HG03521 (cell line): ENCODE measurements around the gene PALLD.
"Not testable (repeated sequence)": the region's sequence is repeated elsewhere in the genome, so short reads cannot be mapped to it uniquely, and the experiment has no call there.

Experiments used
- ATAC-seq: cut with Tn5 transposase; IDR thresholded peaks from one replicate; pipeline ENCODE4 v1.9.1; 2021; ENCODE audit warnings: mild to moderate bottlenecking, moderate library complexity; ENCODE audit not compliant: unreplicated experiment

The PALLD gene

GRCh38 chr4:168777277-168777965 is 280.6 kb downstream of the PALLD start:
- no peak for ATAC-seq

- no peak for ATAC-seq
These were observed 284.5 kb downstream of the PALLD start for GRCh38 chr4:168781341-168781740.

GRCh38 chr4:168781926-168782325 is 285.1 kb downstream of the PALLD start:
- no peak for ATAC-seq

GRCh38 chr4:168782439-168782838 is 285.6 kb downstream of the PALLD start:
- no peak for ATAC-seq

DNA sequence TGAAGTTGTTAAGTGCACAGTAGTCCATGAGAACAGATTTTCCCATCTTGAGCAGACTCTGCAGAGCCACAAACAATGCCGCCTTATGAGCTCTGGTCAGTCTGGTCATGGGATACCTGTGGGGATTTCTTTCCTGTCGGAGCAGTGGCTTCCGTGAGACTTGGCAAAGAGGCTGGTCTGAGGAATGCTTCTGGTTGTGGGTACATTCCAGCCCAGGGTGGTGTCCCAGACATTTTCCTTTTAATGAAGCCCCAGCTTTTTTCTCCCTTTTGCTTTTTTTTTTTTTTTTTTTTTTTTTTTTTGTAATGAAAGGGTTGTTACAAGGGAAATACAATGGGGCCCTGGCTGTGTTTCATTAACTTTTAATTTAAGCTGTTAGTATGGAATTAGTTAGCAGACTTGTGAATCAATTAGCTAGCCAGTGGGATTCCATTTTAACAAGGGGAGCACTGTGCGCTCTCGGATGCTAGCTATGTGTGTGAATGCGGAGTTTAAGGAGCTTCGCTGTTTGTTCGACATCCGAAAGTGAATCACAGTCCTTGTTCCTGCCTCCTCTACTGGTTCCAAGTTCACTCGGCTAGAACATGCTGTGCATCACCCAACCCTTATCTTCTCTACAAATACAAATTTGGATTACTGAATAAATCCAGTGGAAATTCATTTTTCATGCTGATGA is 288.1 kb downstream of the PALLD start:
- ATAC-seq: no peak

DNA sequence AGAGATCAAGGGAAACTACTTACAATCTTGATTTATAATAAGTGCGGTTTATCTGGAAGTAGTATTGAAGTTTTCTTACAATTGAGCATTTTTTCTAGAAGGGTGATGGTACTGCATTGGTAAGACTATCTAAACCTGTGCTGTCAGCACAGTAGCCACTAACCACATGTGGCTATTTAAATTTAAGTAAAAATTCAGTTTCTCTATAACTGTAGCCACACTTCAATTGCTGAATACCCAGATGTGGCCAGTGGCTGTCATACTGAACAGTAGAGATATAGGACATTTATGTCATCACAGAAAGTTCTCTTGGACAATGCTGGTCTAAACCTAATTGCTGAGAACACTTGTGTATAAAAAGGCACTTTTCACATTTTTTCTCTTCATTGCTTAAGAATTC is 290.5 kb downstream of the PALLD start:
- ATAC-seq: no peak

DNA sequence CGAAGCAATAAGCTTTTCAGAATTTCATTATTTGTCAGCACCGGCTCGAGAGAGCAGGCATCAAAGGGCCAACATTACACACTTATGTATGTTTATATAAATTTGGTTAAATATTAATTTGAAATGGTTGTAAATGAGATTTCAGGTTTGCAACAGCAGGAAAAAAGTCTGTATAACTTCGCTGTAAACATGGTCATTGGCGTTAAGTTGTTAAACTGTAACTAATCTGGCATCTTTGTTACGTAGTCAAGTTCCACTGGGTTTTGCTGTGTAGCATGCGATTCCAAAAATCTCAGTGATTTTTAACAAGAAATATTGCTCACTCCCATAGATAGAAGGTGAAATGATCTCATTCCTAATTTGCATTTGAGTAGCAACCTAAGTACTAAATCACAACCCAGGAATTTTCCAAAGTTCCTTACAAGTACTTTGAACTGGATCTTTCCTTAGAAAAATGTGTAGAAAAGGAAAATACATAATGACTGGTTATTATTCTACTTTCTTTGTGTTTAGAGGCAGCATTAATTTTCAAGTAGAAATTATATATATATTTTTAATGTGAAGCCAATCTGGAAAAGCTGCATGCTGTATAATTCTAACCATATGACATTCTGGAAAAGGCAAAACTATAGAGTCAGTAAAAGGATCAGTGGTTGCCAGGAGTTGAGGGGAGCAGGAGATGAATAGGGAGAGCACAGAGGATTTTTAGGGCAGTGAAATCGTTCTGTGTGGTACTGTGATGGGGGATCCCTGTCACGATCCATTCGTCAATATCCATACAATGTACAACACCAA is 291.1 kb downstream of the PALLD start:
- ATAC-seq: no peak

GRCh38 chr4:168790898-168791297 is 294.0 kb downstream of the PALLD start:
- no peak for ATAC-seq

DNA sequence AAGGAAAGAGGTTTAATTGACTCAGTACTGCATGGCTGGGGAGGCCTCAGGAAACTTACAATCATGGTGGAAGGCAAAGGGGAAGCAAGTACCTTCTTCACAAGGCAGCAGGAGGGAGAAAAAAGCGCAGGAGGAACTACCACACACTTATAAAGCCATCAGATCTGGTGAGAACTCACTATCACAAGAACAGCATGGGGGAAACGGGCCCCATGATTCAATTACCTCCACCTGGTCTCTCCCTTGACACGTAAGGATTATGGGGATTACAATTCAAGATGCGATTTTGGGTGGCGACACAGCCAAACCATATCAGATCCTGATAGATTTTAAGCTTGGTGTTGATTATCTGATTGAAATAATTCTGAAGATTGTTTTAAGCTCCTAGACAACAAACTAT is 294.5 kb downstream of the PALLD start:
- no peak for ATAC-seq

- no peak for ATAC-seq
These were observed 296.7 kb downstream of the PALLD start for GRCh38 chr4:168793542-168793941.

DNA sequence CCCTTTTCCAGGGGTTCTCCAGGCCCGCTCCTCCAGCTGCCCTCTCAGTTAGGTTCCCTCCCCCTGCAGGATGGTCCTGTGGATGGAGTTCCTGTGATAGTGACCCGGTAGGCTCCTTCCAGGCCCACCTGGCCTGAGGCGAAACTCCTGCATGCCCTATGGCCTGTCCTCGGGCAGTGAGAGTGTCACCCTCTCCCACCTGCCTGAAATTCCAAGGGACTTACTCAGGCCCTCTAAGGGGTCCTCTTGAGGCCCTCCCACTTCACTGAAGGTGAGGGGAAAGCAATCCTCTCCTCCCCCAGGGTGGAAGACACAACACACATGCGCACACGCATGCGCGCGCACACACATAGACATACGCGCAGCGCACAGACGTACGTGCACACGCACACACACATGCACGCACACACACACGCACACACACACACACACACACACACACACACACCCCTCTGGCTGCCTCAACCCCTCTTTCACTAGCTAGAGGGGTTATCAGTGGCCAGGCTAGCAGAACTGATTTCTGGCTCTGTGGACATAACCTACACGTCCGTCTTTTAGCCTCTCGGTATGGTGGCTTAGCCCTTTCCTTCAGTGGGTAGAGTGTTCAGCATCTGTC is 297.3 kb downstream of the PALLD start:
- no peak for ATAC-seq

DNA sequence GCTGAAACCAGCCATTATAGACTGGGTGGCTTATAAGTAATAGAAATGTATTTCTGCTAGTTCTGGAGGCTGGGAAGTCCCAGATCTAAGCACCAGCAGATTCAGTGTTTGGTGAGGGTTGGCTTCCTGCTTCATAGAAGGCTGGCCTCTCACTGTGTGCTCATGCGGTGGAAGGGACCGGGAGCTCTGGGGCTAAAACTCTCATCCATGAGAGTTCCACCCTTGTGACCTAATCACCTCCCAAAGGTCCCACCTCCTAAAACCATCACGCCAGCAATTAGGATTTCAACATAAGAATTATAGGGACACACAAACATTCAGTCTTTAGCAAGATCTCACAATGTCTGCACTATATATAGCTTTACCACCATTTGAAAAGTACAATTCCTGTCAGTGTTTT is 298.0 kb downstream of the PALLD start:
- ATAC-seq: no peak

DNA sequence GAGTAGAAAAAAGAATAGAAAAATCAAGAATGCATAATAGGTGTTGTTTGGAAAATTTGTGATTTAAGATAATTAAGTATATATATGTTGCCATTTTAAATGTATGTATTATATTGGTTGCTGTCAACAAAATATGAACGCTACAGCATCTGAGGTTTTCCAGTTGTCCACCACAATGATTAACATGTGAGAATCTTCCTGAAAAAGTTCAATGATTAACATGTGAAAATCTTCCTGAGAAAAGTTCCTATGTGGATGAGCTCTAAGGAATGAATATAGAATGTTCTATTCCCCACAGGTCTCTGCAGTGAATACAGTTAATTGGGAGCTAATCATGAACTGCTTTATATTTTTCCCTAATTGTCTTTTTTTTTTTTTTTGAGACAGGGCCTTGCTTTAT is 298.5 kb downstream of the PALLD start:
- ATAC-seq: no peak

DNA sequence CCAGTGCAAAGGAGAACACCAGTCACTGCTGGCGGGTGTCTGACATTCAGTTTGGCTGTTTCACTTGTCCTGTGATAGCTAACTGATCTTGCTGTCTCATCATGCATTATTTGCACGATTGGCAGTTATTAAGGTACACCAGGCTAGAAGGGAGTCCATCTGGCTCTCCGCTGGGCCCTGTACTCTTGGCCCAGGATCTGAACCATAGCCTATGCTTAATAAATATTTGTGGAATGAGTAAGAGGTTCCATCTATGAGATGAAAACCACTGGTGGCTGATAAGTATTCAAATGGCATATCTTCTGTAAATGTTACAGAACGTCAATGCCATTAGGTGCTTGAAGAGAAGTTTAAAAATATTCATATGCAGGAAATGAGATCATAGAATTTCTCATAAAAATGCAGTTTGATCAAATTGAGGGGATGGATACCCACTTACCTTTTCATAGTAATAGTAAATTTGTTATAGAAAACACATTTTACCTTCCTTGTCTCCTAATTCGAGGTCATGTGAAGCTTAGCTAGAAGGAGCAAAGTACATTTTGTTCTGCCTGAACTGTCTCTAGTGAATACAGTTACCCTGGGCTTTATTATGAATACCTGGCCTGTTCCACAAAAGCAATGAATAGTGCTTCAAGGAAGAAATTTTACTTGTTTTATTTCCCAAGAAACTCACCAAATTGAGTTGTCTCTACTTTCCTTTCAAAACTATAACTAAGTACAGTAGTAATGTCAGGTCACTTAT is 299.7 kb downstream of the PALLD start:
- no peak for ATAC-seq

DNA sequence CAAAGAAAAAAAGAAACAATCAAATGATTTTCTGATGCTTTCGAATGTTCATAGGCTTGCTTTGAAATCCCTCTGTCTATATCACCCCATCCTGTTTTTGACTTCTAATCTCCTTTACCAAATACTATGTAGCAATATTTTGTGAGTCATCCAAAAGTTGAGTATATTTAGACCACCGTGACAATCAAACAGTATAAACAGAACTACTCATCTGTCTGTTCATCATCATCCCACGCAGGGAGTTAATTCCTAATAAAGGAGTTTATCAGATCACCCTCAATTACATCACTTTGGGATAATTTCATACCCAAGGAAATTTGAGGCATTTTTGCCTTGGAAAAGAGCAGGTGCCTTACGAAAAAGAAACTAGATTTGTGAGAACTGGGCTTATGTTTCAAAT is 300.3 kb downstream of the PALLD start:
- no peak for ATAC-seq

DNA sequence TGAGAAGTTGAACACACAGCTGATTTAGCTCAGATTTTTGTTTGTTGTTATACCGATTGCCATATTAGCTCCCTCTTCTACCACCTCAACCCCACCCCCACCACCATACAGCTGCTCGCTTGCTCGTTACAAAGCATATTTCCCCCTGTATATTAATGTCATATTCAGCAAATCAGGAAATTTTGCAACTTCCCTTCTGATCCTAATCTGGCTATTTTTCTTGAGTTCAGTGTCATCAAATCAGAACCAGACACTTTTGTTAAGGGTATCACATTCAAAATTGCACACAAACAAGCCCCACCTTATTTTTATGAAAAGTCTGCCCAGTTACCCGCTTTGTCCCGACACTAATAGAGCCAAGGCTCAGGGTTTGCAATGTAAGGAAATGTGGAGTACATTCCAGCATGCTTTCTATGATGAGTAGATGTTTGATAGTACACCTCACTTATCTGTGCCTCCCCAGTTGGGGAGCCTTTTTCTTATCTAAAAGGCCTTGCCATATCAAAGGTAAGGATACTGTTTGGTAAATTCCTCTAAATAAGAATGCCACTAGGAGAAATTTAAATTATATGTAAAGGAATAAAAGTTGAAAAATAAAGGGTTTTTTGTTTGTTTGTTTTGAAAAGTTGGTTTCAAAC is 301.0 kb downstream of the PALLD start:
- ATAC-seq: no peak

- ATAC-seq: no peak
These were observed 304.1 kb downstream of the PALLD start for GRCh38 chr4:168800926-168801325.

- ATAC-seq: no peak
These were observed 305.4 kb downstream of the PALLD start for GRCh38 chr4:168802222-168802621.

GRCh38 chr4:168803052-168803451 is 306.2 kb downstream of the PALLD start:
- ATAC-seq: not testable (repeated sequence)

- no peak for ATAC-seq
These were observed 306.9 kb downstream of the PALLD start for GRCh38 chr4:168803732-168804131.
